CD14-positive monocyte (primary cell): ENCODE results near the gene PPIP5K1. TPM values are rescaled to one million over a fixed set of nuclear protein-coding genes. Genes with fewer than 3 reads are reported as not detected.
A peak's percentile ranks its signal among the peaks of the same experiment; 100 is the strongest.

Experiments
- DNase-seq, 3 donors: peaks; one replicate each; pipeline ENCODE4 v3.0.0-alpha.2; 2011 to 2022
- H2AFZ ChIP-seq: 2 replicates; pipeline ENCODE4 v1.6.0; 2012; ENCODE audit warnings: mild to moderate bottlenecking, low read depth, low read length, inconsistent platforms; ENCODE audit not compliant: insufficient read depth, poor library complexity, severe bottlenecking
- H3K27ac ChIP-seq, 2 donors: 1 replicate in 1 of 2; 2 replicates in 1 of 2; pipeline ENCODE4 v1.5.1; 2012 to 2013; ENCODE audit warnings: low read length in 2 of 2, control low read depth in 1 of 2, inconsistent platforms in 1 of 2, low read depth in 1 of 2, mild to moderate bottlenecking in 1 of 2
- H3K27me3 ChIP-seq, 2 donors: one replicate each; pipeline versions ENCODE4 v1.6.0 to v1.6.1; 2011 to 2013; ENCODE audit warnings: low read length in 2 of 2; ENCODE audit not compliant: control insufficient read depth in 2 of 2, insufficient read depth in 2 of 2
- H3K36me3 ChIP-seq, 2 donors: replicated peaks in 1 of 2; 1 replicate in 1 of 2; 2 replicates in 1 of 2; pipeline versions ENCODE4 v1.5.1 to v1.6.1; 2012 to 2013; ENCODE audit warnings: low read length in 2 of 2, control low read depth in 1 of 2, inconsistent platforms in 1 of 2, mild to moderate bottlenecking in 1 of 2; ENCODE audit not compliant: insufficient read depth in 2 of 2, control insufficient read depth in 1 of 2
- H3K4me1 ChIP-seq, 2 donors: 1 replicate in 1 of 2; 2 replicates in 1 of 2; pipeline versions ENCODE4 v1.5.1 to v1.6.1; 2012 to 2013; ENCODE audit warnings: low read length in 2 of 2, control low read depth in 1 of 2, inconsistent platforms in 1 of 2, mild to moderate bottlenecking in 1 of 2, moderate library complexity in 1 of 2; ENCODE audit not compliant: insufficient read depth in 2 of 2, control insufficient read depth in 1 of 2
- H3K4me2 ChIP-seq: replicated peaks from 2 replicates; pipeline ENCODE3; 2012; ENCODE audit warnings: low read length, moderate library complexity, mild to moderate bottlenecking; ENCODE audit not compliant: poor library complexity, severe bottlenecking; ENCODE audit errors: extremely low read depth
- H3K4me3 ChIP-seq, 3 experiments: fragments of 200-600 bp in 1 of 3; sonication (generic) in 1 of 3; replicated peaks in 1 of 3; 1 replicate in 2 of 3; 2 replicates in 1 of 3; pipeline ENCODE4 v1.5.1; 2011 to 2013; ENCODE audit warnings: low read length in 3 of 3, mild to moderate bottlenecking in 3 of 3, control low read depth in 2 of 3, low read depth in 2 of 3, inconsistent platforms in 1 of 3, moderate library complexity in 1 of 3
- H3K79me2 ChIP-seq: 2 replicates; pipeline ENCODE4 v1.6.0; 2012; ENCODE audit warnings: mild to moderate bottlenecking, control low read depth, inconsistent platforms, low read length, moderate library complexity; ENCODE audit not compliant: insufficient read depth
- H3K9ac ChIP-seq: 2 replicates; pipeline ENCODE4 v1.6.0; 2017; ENCODE audit warnings: low read length, mild to moderate bottlenecking; ENCODE audit not compliant: insufficient read depth, poor library complexity, severe bottlenecking
- H3K9me3 ChIP-seq, 2 donors: replicated peaks in 1 of 2; 1 replicate in 1 of 2; 2 replicates in 1 of 2; pipeline versions ENCODE4 v1.5.1 to v1.6.1; 2012 to 2013; ENCODE audit warnings: low read length in 2 of 2, control low read depth in 1 of 2; ENCODE audit not compliant: control insufficient read depth in 1 of 2, insufficient read depth in 1 of 2
- H4K20me1 ChIP-seq: 2 replicates; pipeline ENCODE4 v1.6.0; 2012; ENCODE audit warnings: mild to moderate bottlenecking, low read length, control low read depth, moderate library complexity; ENCODE audit not compliant: insufficient read depth
- H3K27ac Mint-ChIP-seq, 7 donors: one replicate each; pipeline ENCODE4 v1.8.0; 2020; ENCODE audit warnings: mild to moderate bottlenecking in 7 of 7, mixed read lengths in 7 of 7, moderate library complexity in 6 of 7, inconsistent platforms in 2 of 7
- H3K27me3 Mint-ChIP-seq, 3 donors: one replicate each; pipeline ENCODE4 v1.8.0; 2021 to 2022; ENCODE audit warnings: low read depth in 3 of 3, mild to moderate bottlenecking in 3 of 3, mixed read lengths in 3 of 3, moderate library complexity in 3 of 3, inconsistent platforms in 1 of 3
- H3K36me3 Mint-ChIP-seq, 2 donors: one replicate each; pipeline ENCODE4 v1.8.0; 2020; ENCODE audit warnings: mixed read lengths in 2 of 2, inconsistent platforms in 1 of 2, mild to moderate bottlenecking in 1 of 2
- H3K4me1 Mint-ChIP-seq: one replicate; pipeline ENCODE4 v1.8.0; 2020; ENCODE audit warnings: mild to moderate bottlenecking, mixed read lengths
- H3K4me3 Mint-ChIP-seq, 2 donors: one replicate each; pipeline ENCODE4 v1.8.0; 2020; ENCODE audit warnings: mild to moderate bottlenecking in 2 of 2, mixed read lengths in 2 of 2, moderate library complexity in 1 of 2
- H3K9me3 Mint-ChIP-seq, 7 donors: one replicate each; pipeline ENCODE4 v1.8.0; 2020 to 2022; ENCODE audit warnings: mixed read lengths in 7 of 7, mild to moderate bottlenecking in 6 of 7, moderate library complexity in 6 of 7, inconsistent platforms in 2 of 7
- CTCF ChIP-seq: fragments of 200-600 bp; IDR thresholded peaks from one replicate; pipeline ENCODE4 v1.8.0; 2022; ENCODE audit warnings: antibody characterized with exemption, mild to moderate bottlenecking
- WGBS: methylation state at CpG from one replicate; pipeline ENCODE4 v1.1.5; 2013; ENCODE audit warnings: missing lambda C conversion rate; ENCODE audit not compliant: insufficient coverage; 5-methylcytosine and 5-hydroxymethylcytosine counted together
- intact Hi-C, 2 donors: fragments of 100-400 bp; cut with micrococcal nuclease; formaldehyde crosslinking; loops; one replicate each; pipeline versions ENCODE4 v1.15.0 to v1.15.1; 2023
- polyA plus RNA-seq, 3 donors: library from polyadenylated mRNA; depleted of rRNA in 1 of 3; unstranded in 2 of 3; stranded (reverse) in 1 of 3; fragments of 300-500 nt in 2 of 3; fragments of >200 nt in 1 of 3; fragmentation: Illumina TruSeq in 2 of 3; gene quantifications; 1 replicate in 2 of 3; 2 replicates in 1 of 3; pipeline ENCODE4 v1.2.3, GENCODE V29; 2012 to 2021

Gene PPIP5K1
- polyA plus RNA-seq, 3 donors: 0.95 to 19.9 (median 2.0) TPM

GRCh38 chr15:43508991-43509659 is 80.9 kb downstream of the PPIP5K1 start:
- Histone ChIP-seq H3K79me2 (no peaks in the 10 kb centered on the region), H3K27ac (no peak overlapping the region), H3K4me1 (peaks cover 11 to 13% of the 10 kb centered on the region in 2 donors), H3K4me3 (no peak overlapping the region), H3K9me3 (peaks cover 0 to 3% of the 10 kb centered on the region in 2 donors), H3K9ac (no peak overlapping the region), H2AFZ (peak overlapping the region; percentile 96), H3K4me2 (no peak overlapping the region), H4K20me1 (no peaks in the 10 kb centered on the region), H3K36me3 (no peaks in the 10 kb centered on the region), H3K27me3 (peaks cover 9 to 11% of the 10 kb centered on the region in 2 donors)
- Mint-ChIP-seq H3K27me3 (peaks cover 14 to 18% (median 15%) of the 10 kb centered on the region in 3 donors), H3K9me3 (peaks cover 0 to 5% (median 0%) of the 10 kb centered on the region in 7 donors), H3K4me1 (peaks cover 18% of the 10 kb centered on the region), H3K27ac (no peak overlapping the region), H3K36me3 (no peaks in the 10 kb centered on the region), H3K4me3 (no peak overlapping the region)
- 84% methylated on average over 3 of the region's 9 CpGs for WGBS
- TF ChIP-seq CTCF: no peak
- intact Hi-C loops: no loop called here
- no peak for DNase-seq

- H3K36me3 Mint-ChIP-seq: no peaks in the 10 kb centered on the region
- no peak overlapping the region for H3K27ac Mint-ChIP-seq
- peaks cover 11 to 13% of the 10 kb centered on the region in 2 donors for H3K4me1 ChIP-seq
- peaks cover 0 to 5% (median 0%) of the 10 kb centered on the region in 7 donors for H3K9me3 Mint-ChIP-seq
- TF ChIP-seq CTCF: no peak
- H3K4me2 ChIP-seq: no peak overlapping the region
- H2AFZ ChIP-seq: no peak overlapping the region
- peaks cover 18% of the 10 kb centered on the region for H3K4me1 Mint-ChIP-seq
- no peak overlapping the region for H3K4me3 ChIP-seq
- no peak overlapping the region for H3K27ac ChIP-seq
- H3K27me3 Mint-ChIP-seq: peaks cover 14 to 18% (median 15%) of the 10 kb centered on the region in 3 donors
- peaks cover 9 to 11% of the 10 kb centered on the region in 2 donors for H3K27me3 ChIP-seq
- no peaks in the 10 kb centered on the region for H4K20me1 ChIP-seq
- WGBS: no CpG with 5 or more reads among the region's 1 CpG
- H3K36me3 ChIP-seq: no peaks in the 10 kb centered on the region
- H3K4me3 Mint-ChIP-seq: no peak overlapping the region
- DNase-seq: no peak
- intact Hi-C loops: no loop called here
- no peak overlapping the region for H3K9ac ChIP-seq
- peaks cover 0 to 3% of the 10 kb centered on the region in 2 donors for H3K9me3 ChIP-seq
- no peaks in the 10 kb centered on the region for H3K79me2 ChIP-seq
Observed at GRCh38 chr15:43508421-43508820, 81.6 kb downstream of the PPIP5K1 start.
